Suprapubic skin (tissue), 4 donors: ENCODE measurements around the gene SLK. TPM values are rescaled to one million over a fixed set of nuclear protein-coding genes. Genes with fewer than 3 reads are reported as not detected.

ENCODE experiments used
- DNase-seq, 2 donors: peaks; one replicate each; pipeline ENCODE4 v3.0.0-alpha.2; 2019; ENCODE audit warnings: low spot score in 2 of 2
- H3K27ac ChIP-seq: fragments of 200-600 bp; sonication (generic); one replicate; pipeline ENCODE4 v1.5.1; 2019
- H3K27me3 ChIP-seq: fragments of 200-600 bp; sonication (generic); one replicate; pipeline ENCODE4 v1.5.1; 2019
- H3K36me3 ChIP-seq: fragments of 200-600 bp; sonication (generic); one replicate; pipeline ENCODE4 v1.5.1; 2019
- H3K4me1 ChIP-seq: fragments of 200-600 bp; sonication (generic); one replicate; pipeline ENCODE4 v1.5.1; 2019
- H3K4me3 ChIP-seq: fragments of 200-600 bp; sonication (generic); one replicate; pipeline ENCODE4 v1.5.1; 2019; ENCODE audit warnings: mild to moderate bottlenecking
- H3K9me3 ChIP-seq: fragments of 200-600 bp; sonication (generic); one replicate; pipeline ENCODE4 v1.5.1; 2019
- CTCF ChIP-seq, 2 donors: fragments of 200-600 bp in 1 of 2; fragments of 450-650 bp in 1 of 2; sonication (generic) in 1 of 2; IDR thresholded peaks; one replicate each; pipeline ENCODE4 v1.5.1; 2016 to 2019; ENCODE audit warnings: antibody characterized with exemption in 2 of 2, mild to moderate bottlenecking in 1 of 2, moderate library complexity in 1 of 2
- EP300 ChIP-seq: sonication (generic); formaldehyde crosslinking; IDR thresholded peaks from one replicate; pipeline ENCODE4 v1.6.1; 2017; ENCODE audit warnings: antibody characterized with exemption
- POLR2A ChIP-seq, 2 donors: fragments of 450-650 bp; IDR thresholded peaks; one replicate each; pipeline ENCODE4 v1.6.1; 2017; ENCODE audit warnings: antibody characterized with exemption in 2 of 2, mild to moderate bottlenecking in 2 of 2, moderate library complexity in 2 of 2
- POLR2AphosphoS5 ChIP-seq, 3 donors: sonication (generic); formaldehyde crosslinking; IDR thresholded peaks; one replicate each; pipeline ENCODE4 v1.6.1; 2017; ENCODE audit warnings: antibody characterized with exemption in 3 of 3
- WGBS: methylation state at CpG from one replicate; pipeline ENCODE4 v1.1.5; 2018; 5-methylcytosine and 5-hydroxymethylcytosine counted together
- total RNA-seq, 4 donors: library from RNA; depleted of rRNA; stranded (reverse); fragments of >200 nt; gene quantifications; one replicate each; pipeline ENCODE4 v1.1.0, GENCODE V29; 2016

SLK gene
- total RNA-seq, 4 donors from 2014 or later, result 38.1 to 81.4 (median 56.3) TPM

GRCh38 chr10:104011904-104012303 is 45.0 kb downstream of the SLK start:
- peaks cover 37% of the 10 kb centered on the region for H3K36me3 ChIP-seq
- no peaks in the 10 kb centered on the region for H3K9me3 ChIP-seq
- no peak for DNase-seq
- no peak overlapping the region for H3K4me3 ChIP-seq
- no peak overlapping the region for H3K27ac ChIP-seq
- WGBS, result 71% methylated on average over 2 of the region's 2 CpGs
- no peaks in the 10 kb centered on the region for H3K27me3 ChIP-seq
- TF ChIP-seq POLR2A (IDR thresholded peaks at IDR 0.05) (no peak), POLR2AphosphoS5 (IDR thresholded peaks at IDR 0.05) (no peak), CTCF (IDR thresholded peaks at IDR 0.05) (no peak), EP300 (no peak)
- H3K4me1 ChIP-seq, result no peaks in the 10 kb centered on the region

- Histone ChIP-seq H3K9me3 (no peaks in the 10 kb centered on the region), H3K27me3 (no peaks in the 10 kb centered on the region), H3K27ac (no peak overlapping the region), H3K36me3 (peaks cover 41% of the 10 kb centered on the region), H3K4me3 (no peak overlapping the region), H3K4me1 (no peaks in the 10 kb centered on the region)
- no peak for TF ChIP-seq CTCF (IDR thresholded peaks at IDR 0.05)
- TF ChIP-seq POLR2AphosphoS5 (IDR thresholded peaks at IDR 0.05), result no peak
- TF ChIP-seq POLR2A (IDR thresholded peaks at IDR 0.05), result no peak
- TF ChIP-seq EP300, result no peak
- WGBS, result 87% methylated on average over 4 of the region's 4 CpGs
- no peak for DNase-seq
Measured at GRCh38 chr10:104013489-104013888, 46.5 kb downstream of the SLK start.

- Histone ChIP-seq H3K27ac (no peak overlapping the region), H3K36me3 (peaks cover 44% of the 10 kb centered on the region), H3K9me3 (no peaks in the 10 kb centered on the region), H3K4me1 (no peaks in the 10 kb centered on the region), H3K27me3 (no peaks in the 10 kb centered on the region), H3K4me3 (no peak overlapping the region)
- no peak for DNase-seq
- TF ChIP-seq CTCF (IDR thresholded peaks at IDR 0.05) (no peak), POLR2A (IDR thresholded peaks at IDR 0.05) (no peak), EP300 (no peak), POLR2AphosphoS5 (IDR thresholded peaks at IDR 0.05) (no peak)
- 94% methylated on average over 2 of the region's 2 CpGs for WGBS
Measured at GRCh38 chr10:104014176-104014575, 47.2 kb downstream of the SLK start.

- Histone ChIP-seq H3K9me3 (no peaks in the 10 kb centered on the region), H3K36me3 (peaks cover 59% of the 10 kb centered on the region), H3K4me3 (no peak overlapping the region), H3K27me3 (no peaks in the 10 kb centered on the region), H3K4me1 (no peaks in the 10 kb centered on the region), H3K27ac (no peak overlapping the region)
- TF ChIP-seq CTCF (IDR thresholded peaks at IDR 0.05) (no peak), POLR2AphosphoS5 (IDR thresholded peaks at IDR 0.05) (no peak), EP300 (no peak), POLR2A (IDR thresholded peaks at IDR 0.05) (no peak)
- DNase-seq, result no peak
- WGBS, result 78% methylated on average over 1 of the region's 1 CpG
Measured at GRCh38 chr10:104016661-104017060, 49.7 kb downstream of the SLK start.

GRCh38 chr10:104018471-104018870 is 51.5 kb downstream of the SLK start:
- no peak overlapping the region for H3K4me3 ChIP-seq
- DNase-seq, result no peak
- no peak overlapping the region for H3K27ac ChIP-seq
- 92% methylated on average over 6 of the region's 6 CpGs for WGBS
- H3K4me1 ChIP-seq, result no peaks in the 10 kb centered on the region
- H3K36me3 ChIP-seq, result peaks cover 72% of the 10 kb centered on the region
- TF ChIP-seq CTCF (IDR thresholded peaks at IDR 0.05) (no peak), POLR2A (IDR thresholded peaks at IDR 0.05) (no peak), POLR2AphosphoS5 (IDR thresholded peaks at IDR 0.05) (no peak)
- H3K9me3 ChIP-seq, result no peaks in the 10 kb centered on the region
- no peaks in the 10 kb centered on the region for H3K27me3 ChIP-seq
